ENCODE measurements around the gene ATP8A2. TPM values are rescaled to one million over a fixed set of nuclear protein-coding genes. Genes with fewer than 3 reads are reported as not detected.

The ATP8A2 gene
- total RNA-seq, 1 donor from 2014 or later = 1.3 TPM

DNA sequence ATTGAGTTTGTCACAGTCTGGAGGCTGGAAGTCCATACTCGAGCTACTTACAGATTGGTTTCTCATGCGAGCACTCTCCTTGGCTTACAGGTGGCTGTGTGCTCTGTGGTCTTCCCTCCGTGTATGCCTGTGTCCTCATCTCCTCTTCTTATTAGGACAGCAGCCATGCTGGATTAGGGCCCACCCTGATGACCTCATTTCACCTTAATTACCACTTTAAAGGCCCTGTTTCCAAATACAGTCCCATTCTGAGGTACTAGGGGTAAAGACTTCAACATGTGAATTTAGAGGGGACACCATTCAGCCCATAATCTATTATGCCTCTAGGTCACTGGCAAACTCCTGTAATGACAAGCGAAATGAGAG is 639.4 kb downstream of the ATP8A2 start:
- H3K9me3 ChIP-seq (ENCODE audit: insufficient read depth, low read depth, low read length) = no peaks in the 10 kb centered on the region
- H3K9ac ChIP-seq (ENCODE audit: low read length) = no peak overlapping the region
- H4K20me1 ChIP-seq (ENCODE audit: insufficient read depth, low read length) = no peaks in the 10 kb centered on the region
- no peak overlapping the region for H3K27ac Mint-ChIP-seq (ENCODE audit: unreplicated experiment)
- H3K27ac ChIP-seq (ENCODE audit: low read depth, low read length) = no peak overlapping the region
- no peak overlapping the region for H3K4me3 ChIP-seq (ENCODE audit: insufficient read depth, low read depth, low read length)
- peaks cover 4% of the 10 kb centered on the region for H3K27me3 Mint-ChIP-seq (ENCODE audit: low read depth, unreplicated experiment)
- TF ChIP-seq, protein P1, sequence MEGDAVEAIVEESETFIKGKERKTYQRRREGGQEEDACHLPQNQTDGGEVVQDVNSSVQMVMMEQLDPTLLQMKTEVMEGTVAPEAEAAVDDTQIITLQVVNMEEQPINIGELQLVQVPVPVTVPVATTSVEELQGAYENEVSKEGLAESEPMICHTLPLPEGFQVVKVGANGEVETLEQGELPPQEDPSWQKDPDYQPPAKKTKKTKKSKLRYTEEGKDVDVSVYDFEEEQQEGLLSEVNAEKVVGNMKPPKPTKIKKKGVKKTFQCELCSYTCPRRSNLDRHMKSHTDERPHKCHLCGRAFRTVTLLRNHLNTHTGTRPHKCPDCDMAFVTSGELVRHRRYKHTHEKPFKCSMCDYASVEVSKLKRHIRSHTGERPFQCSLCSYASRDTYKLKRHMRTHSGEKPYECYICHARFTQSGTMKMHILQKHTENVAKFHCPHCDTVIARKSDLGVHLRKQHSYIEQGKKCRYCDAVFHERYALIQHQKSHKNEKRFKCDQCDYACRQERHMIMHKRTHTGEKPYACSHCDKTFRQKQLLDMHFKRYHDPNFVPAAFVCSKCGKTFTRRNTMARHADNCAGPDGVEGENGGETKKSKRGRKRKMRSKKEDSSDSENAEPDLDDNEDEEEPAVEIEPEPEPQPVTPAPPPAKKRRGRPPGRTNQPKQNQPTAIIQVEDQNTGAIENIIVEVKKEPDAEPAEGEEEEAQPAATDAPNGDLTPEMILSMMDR (IDR thresholded peaks at IDR 0.05; ENCODE audit: insufficient read depth, low read depth, low read length) = no peak
- no peak for TF ChIP-seq EZH2 (IDR thresholded peaks at IDR 0.05; ENCODE audit: insufficient read depth, low read length)
- no peaks in the 10 kb centered on the region for H3K36me3 ChIP-seq (ENCODE audit: insufficient read depth, low read length)
- no peaks in the 10 kb centered on the region for H3K36me3 Mint-ChIP-seq (ENCODE audit: low read depth, unreplicated experiment)
- no peaks in the 10 kb centered on the region for H3K79me2 ChIP-seq (ENCODE audit: insufficient read depth, low read length)
- FAIRE-seq = no peak
- H3K27me3 ChIP-seq (ENCODE audit: insufficient read depth, low read length) = no peaks in the 10 kb centered on the region
- no peak overlapping the region for H3K4me3 Mint-ChIP-seq (ENCODE audit: unreplicated experiment)
- H3K4me1 ChIP-seq (ENCODE audit: insufficient read depth, low read length) = peaks cover 2% of the 10 kb centered on the region
- H3K9me3 Mint-ChIP-seq (ENCODE audit: unreplicated experiment) = peaks cover 9% of the 10 kb centered on the region
- H3K4me1 Mint-ChIP-seq (ENCODE audit: low read depth, unreplicated experiment) = peaks cover 7% of the 10 kb centered on the region
- DNase-seq (ENCODE audit: low read depth) = no peak
- H2AFZ ChIP-seq (ENCODE audit: low read depth, low read length) = no peak overlapping the region
- no peak overlapping the region for H3K4me2 ChIP-seq (ENCODE audit: low read length)

DNA sequence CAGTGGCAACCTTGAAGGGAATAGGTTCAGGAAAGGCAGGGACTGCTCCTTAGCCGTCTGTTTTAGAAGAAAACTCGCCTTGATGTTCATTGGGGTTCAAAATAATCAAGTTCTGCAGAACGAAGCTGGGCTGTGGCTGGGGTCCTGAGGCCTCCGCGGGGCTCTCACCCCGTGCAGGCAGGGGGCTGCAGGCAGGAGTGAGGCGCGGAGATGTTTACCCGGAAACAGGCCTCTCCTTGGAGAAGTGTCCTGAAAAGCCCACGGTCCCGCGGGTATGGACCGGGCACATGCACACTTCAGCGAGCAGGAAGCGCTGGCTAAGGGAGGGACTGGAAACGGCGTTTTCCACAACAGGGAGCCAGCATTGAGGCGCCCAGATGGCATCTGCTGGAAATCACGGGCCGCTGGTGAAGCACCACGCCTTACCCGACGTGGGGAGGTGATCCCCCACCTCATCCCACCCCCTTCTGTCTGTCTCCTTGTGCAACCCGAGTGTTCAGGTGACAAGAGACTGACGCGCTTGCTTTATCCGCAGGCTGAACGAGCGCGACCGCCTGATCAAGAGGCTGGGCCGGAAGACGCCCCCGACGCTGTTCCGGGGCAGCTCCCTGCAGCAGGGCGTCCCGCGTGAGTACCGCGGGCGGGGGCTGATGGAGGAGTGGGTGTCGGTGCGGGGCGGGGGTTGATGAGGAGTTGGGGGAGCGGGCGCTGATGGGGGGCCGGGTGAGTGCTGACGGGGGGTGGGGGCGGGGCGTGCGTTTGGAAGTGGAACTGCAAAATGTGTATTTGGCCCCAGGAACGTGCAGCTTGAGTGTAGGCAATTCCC is 640.4 kb downstream of the ATP8A2 start:
- H3K4me2 ChIP-seq (ENCODE audit: low read length) = peak overlapping the region; percentile 86
- no peaks in the 10 kb centered on the region for H4K20me1 ChIP-seq (ENCODE audit: insufficient read depth, low read length)
- FAIRE-seq = no peak
- H3K36me3 ChIP-seq (ENCODE audit: insufficient read depth, low read length) = no peaks in the 10 kb centered on the region
- peak overlapping the region; percentile 99 for H2AFZ ChIP-seq (ENCODE audit: low read depth, low read length)
- no peaks in the 10 kb centered on the region for H3K79me2 ChIP-seq (ENCODE audit: insufficient read depth, low read length)
- peaks cover 4% of the 10 kb centered on the region for H3K27me3 Mint-ChIP-seq (ENCODE audit: low read depth, unreplicated experiment)
- H3K4me1 ChIP-seq (ENCODE audit: insufficient read depth, low read length) = peaks cover 2% of the 10 kb centered on the region
- H3K4me3 Mint-ChIP-seq (ENCODE audit: unreplicated experiment) = no peak overlapping the region
- no peak for TF ChIP-seq EZH2 (IDR thresholded peaks at IDR 0.05; ENCODE audit: insufficient read depth, low read length)
- TF ChIP-seq, protein P1 (IDR thresholded peaks at IDR 0.05; ENCODE audit: insufficient read depth, low read depth, low read length) = no peak
- no peak overlapping the region for H3K27ac ChIP-seq (ENCODE audit: low read depth, low read length)
- peak overlapping the region; percentile 50 for H3K9ac ChIP-seq (ENCODE audit: low read length)
- peaks cover 9% of the 10 kb centered on the region for H3K9me3 Mint-ChIP-seq (ENCODE audit: unreplicated experiment)
- no peak overlapping the region for H3K27ac Mint-ChIP-seq (ENCODE audit: unreplicated experiment)
- H3K4me1 Mint-ChIP-seq (ENCODE audit: low read depth, unreplicated experiment) = peaks cover 6% of the 10 kb centered on the region
- no peak overlapping the region for H3K4me3 ChIP-seq (ENCODE audit: insufficient read depth, low read depth, low read length)
- no peaks in the 10 kb centered on the region for H3K27me3 ChIP-seq (ENCODE audit: insufficient read depth, low read length)
- H3K36me3 Mint-ChIP-seq (ENCODE audit: low read depth, unreplicated experiment) = no peaks in the 10 kb centered on the region
- DNase-seq (ENCODE audit: low read depth) = no peak
- H3K9me3 ChIP-seq (ENCODE audit: insufficient read depth, low read depth, low read length) = no peaks in the 10 kb centered on the region

DNA sequence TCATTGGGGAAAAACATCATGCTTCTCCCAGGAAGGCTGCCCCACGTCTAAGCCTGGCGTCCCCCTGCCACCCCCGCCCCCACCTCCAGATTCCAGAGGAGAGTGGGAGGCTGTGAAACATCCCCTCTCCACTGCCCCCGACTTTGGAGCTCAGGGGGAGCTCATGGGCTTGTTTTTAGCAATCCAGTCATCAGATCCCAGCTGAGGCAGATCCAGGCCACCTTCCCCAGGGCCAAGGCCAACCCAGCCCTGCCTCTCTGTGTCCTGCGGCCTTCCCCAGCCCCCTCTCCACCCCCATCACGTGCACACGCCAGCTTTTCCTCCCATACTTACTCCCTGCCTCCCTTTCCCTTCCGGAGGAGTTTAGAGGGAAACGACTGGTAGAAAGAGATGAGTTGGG is 641.2 kb downstream of the ATP8A2 start:
- Histone ChIP-seq H3K36me3 (ENCODE audit: insufficient read depth, low read length) (no peaks in the 10 kb centered on the region), H3K79me2 (ENCODE audit: insufficient read depth, low read length) (no peaks in the 10 kb centered on the region), H4K20me1 (ENCODE audit: insufficient read depth, low read length) (no peaks in the 10 kb centered on the region), H3K4me2 (ENCODE audit: low read length) (peak overlapping the region; percentile 86), H3K4me1 (ENCODE audit: insufficient read depth, low read length) (peaks cover 8% of the 10 kb centered on the region), H3K9me3 (ENCODE audit: insufficient read depth, low read depth, low read length) (no peaks in the 10 kb centered on the region), H3K4me3 (ENCODE audit: insufficient read depth, low read depth, low read length) (no peak overlapping the region), H3K27ac (ENCODE audit: low read depth, low read length) (no peak overlapping the region), H2AFZ (ENCODE audit: low read depth, low read length) (no peak overlapping the region), H3K27me3 (ENCODE audit: insufficient read depth, low read length) (no peaks in the 10 kb centered on the region), H3K9ac (ENCODE audit: low read length) (no peak overlapping the region)
- no peak overlapping the region for H3K27ac Mint-ChIP-seq (ENCODE audit: unreplicated experiment)
- H3K36me3 Mint-ChIP-seq (ENCODE audit: low read depth, unreplicated experiment) = no peaks in the 10 kb centered on the region
- no peak for TF ChIP-seq EZH2 (IDR thresholded peaks at IDR 0.05; ENCODE audit: insufficient read depth, low read length)
- TF ChIP-seq, protein P1 (IDR thresholded peaks at IDR 0.05; ENCODE audit: insufficient read depth, low read depth, low read length) = no peak
- FAIRE-seq (no peak), DNase-seq (ENCODE audit: low read depth) (no peak)
- peaks cover 9% of the 10 kb centered on the region for H3K9me3 Mint-ChIP-seq (ENCODE audit: unreplicated experiment)
- peaks cover 4% of the 10 kb centered on the region for H3K4me1 Mint-ChIP-seq (ENCODE audit: low read depth, unreplicated experiment)
- H3K4me3 Mint-ChIP-seq (ENCODE audit: unreplicated experiment) = no peak overlapping the region
- H3K27me3 Mint-ChIP-seq (ENCODE audit: low read depth, unreplicated experiment) = peaks cover 4% of the 10 kb centered on the region

All from astrocyte (in vitro differentiated cells and primary cell).